Tibial nerve (tissue), 3 donors: ENCODE measurements around the gene EYS.

ENCODE experiments used
- POLR2A ChIP-seq, 2 donors: fragments of 450-650 bp; IDR thresholded peaks; one replicate each; pipeline ENCODE4 v1.6.1; 2017; ENCODE audit warnings: antibody characterized with exemption in 2 of 2, mild to moderate bottlenecking in 2 of 2, moderate library complexity in 2 of 2
- TF ChIP-seq, protein P1 (sequence below), 5 experiments: fragments of 200-600 bp in 3 of 5; fragments of 450-650 bp in 2 of 5; sonication (generic) in 3 of 5; IDR thresholded peaks; one replicate each; pipeline ENCODE4 v1.5.1; 2016 to 2019; ENCODE audit warnings: antibody characterized with exemption in 5 of 5, mild to moderate bottlenecking in 3 of 5, moderate library complexity in 2 of 5

DNA sequence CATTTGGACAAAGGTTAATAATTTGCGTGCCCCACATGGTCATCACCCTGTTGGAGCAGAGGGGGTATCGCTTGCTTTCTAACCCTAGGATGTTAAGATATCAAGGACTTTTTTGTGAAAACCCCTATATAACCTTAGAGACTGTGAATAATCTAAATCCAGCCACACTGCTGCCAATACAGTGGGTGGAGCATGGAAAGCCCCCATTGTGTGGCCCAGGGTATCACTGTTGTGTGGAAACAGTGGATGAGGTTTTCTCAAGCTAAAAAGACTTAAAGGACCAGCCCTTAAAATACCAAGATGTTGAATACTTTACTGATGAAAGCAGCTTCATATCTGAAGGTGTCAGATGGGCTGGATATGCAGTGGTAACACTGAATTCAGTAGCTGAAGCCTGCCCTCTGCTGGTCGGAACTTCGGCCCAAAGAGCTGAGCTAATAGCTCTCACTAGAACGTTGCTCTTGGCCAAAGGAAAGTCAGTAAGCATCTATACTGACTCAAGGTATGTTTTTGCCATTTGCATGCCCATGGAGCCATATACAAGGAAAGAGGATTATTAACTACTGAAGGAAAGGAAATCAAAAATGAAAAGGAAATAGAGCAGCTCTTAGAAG is 1376.2 kb downstream of the EYS start:
- TF ChIP-seq, protein P1, sequence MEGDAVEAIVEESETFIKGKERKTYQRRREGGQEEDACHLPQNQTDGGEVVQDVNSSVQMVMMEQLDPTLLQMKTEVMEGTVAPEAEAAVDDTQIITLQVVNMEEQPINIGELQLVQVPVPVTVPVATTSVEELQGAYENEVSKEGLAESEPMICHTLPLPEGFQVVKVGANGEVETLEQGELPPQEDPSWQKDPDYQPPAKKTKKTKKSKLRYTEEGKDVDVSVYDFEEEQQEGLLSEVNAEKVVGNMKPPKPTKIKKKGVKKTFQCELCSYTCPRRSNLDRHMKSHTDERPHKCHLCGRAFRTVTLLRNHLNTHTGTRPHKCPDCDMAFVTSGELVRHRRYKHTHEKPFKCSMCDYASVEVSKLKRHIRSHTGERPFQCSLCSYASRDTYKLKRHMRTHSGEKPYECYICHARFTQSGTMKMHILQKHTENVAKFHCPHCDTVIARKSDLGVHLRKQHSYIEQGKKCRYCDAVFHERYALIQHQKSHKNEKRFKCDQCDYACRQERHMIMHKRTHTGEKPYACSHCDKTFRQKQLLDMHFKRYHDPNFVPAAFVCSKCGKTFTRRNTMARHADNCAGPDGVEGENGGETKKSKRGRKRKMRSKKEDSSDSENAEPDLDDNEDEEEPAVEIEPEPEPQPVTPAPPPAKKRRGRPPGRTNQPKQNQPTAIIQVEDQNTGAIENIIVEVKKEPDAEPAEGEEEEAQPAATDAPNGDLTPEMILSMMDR (IDR thresholded peaks at IDR 0.05): peak in 4 of 5 experiments; percentile 28 to 40 (median 32)
- TF ChIP-seq POLR2A (IDR thresholded peaks at IDR 0.05): no peak
